ENCODE measurements around the gene TBC1D22A. TPM values are rescaled to one million over a fixed set of nuclear protein-coding genes. Genes with fewer than 3 reads are reported as not detected.

Gene TBC1D22A
- total RNA-seq, 2 donors from 2014 or later, result 11.5 to 15.4 TPM

DNA sequence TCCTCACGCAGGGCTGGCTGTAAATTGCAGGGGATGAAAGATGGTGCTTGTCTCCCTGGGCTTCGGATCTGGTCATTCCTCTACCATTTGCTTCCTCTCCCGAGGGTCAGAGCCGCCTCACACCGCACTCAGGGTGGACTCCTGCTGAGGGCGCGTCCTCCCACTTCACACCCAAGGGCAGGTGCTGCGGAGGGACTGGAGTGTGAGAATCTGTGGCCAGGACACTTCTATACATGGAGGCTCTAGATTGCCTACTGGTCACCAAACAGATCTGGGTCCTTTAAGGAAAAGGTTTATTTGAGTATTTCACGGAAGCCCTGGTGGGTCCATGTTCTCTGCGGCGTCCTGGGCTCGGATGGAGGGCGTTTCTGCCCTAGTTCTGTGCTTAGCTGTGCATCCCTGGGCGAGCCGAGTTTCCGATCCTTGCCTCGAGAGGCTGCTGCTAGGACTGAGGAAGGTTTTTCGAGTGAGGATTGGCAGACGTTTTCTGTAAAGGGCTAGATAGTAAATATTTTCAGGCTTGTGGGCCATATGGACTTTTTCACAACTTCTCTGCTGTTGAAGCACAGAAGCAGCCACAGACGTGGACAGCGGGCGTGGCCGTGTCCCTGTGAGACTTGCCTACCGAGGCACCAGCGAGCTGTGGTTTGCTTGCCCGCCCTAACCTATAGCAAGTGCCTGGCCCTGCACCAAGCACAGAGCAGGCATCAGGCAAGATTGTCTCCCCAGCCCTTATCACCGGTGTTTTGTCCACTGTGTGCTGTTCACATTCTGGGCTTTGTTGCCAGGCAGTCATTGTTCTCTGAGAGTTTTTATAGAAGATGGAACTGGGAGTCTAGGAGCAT is 279.0 kb downstream of the TBC1D22A start:
- Histone ChIP-seq H3K4me1 (no peaks in the 10 kb centered on the region), H3K27me3 (no peaks in the 10 kb centered on the region), H3K27ac (no peak overlapping the region), H3K4me3 (no peak overlapping the region), H3K9me3 (no peaks in the 10 kb centered on the region), H3K36me3 (peaks cover 6% of the 10 kb centered on the region)
- no peak for DNase-seq (ENCODE audit: low spot score)
- TF ChIP-seq, protein P1, sequence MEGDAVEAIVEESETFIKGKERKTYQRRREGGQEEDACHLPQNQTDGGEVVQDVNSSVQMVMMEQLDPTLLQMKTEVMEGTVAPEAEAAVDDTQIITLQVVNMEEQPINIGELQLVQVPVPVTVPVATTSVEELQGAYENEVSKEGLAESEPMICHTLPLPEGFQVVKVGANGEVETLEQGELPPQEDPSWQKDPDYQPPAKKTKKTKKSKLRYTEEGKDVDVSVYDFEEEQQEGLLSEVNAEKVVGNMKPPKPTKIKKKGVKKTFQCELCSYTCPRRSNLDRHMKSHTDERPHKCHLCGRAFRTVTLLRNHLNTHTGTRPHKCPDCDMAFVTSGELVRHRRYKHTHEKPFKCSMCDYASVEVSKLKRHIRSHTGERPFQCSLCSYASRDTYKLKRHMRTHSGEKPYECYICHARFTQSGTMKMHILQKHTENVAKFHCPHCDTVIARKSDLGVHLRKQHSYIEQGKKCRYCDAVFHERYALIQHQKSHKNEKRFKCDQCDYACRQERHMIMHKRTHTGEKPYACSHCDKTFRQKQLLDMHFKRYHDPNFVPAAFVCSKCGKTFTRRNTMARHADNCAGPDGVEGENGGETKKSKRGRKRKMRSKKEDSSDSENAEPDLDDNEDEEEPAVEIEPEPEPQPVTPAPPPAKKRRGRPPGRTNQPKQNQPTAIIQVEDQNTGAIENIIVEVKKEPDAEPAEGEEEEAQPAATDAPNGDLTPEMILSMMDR (IDR thresholded peaks at IDR 0.05), result no peak

DNA sequence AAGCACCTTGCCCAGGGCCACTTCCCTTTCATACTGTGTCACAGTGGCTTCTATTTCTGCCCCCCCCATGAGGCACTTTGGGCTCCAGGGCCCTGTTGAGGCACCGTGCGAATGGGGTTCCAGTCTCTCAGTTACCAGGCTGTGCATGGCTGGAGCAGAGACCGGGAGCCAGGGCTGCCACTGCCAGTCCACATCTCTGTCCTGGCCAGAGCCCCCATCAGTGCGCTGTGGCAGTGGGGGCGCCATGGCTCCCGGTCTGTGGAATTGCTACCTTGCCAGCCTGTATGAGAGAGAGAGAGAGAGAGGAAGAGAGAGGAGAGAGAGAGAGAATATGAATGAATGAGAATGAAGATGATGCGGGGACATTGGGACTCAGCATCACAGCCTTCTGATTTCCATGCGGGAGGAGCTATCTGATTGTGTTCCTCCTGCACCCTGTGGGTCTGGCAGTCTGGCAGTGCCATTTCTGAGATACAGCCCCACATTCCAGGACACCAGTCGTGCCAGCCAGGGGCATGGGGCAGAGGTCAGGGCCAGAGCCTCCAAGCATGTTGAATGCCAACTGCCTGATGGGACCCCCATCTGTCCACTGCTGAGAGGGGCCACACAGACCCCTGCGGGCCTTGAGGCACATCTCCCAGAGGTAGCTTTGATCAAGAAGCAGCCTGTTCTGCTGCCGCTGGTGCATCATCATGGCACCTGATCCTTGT is 279.8 kb downstream of the TBC1D22A start:
- TF ChIP-seq, protein P1 (IDR thresholded peaks at IDR 0.05), result no peak
- DNase-seq (ENCODE audit: low spot score), result no peak
- no peak overlapping the region for H3K4me3 ChIP-seq
- H3K4me1 ChIP-seq, result no peaks in the 10 kb centered on the region
- no peaks in the 10 kb centered on the region for H3K27me3 ChIP-seq
- peaks cover 6% of the 10 kb centered on the region for H3K36me3 ChIP-seq
- no peak overlapping the region for H3K27ac ChIP-seq
- no peaks in the 10 kb centered on the region for H3K9me3 ChIP-seq

DNA sequence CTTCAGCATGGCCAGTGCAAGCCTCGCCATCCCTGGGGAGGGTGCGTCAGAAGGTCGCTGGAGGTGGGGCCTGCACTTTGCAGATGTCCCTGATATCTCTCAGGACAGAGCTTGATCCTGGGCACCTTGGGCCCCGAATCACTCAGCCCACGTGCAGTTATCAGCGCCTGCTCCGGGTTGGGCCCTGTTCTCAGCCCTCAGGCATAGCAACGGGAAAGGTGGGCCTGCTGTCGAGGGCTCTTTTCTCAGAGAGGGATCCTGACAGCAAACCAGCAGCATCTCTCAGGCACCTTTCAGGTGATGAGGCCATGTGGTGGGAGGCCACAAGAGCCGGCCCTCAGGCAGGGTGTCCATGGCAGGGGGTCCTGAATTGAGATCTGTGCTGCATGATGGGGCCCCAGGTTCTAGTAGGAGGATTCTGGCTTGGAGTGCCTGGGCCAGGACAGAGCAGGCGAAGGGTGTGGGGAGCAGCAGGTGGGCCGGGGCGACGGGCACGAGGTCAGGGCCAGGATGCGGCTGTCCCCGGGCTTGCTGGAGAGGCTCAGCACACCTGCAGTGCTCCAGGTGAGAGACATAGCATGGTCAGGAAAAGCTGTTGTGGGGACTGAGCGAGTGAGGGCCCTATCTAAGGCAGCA is 280.5 kb downstream of the TBC1D22A start:
- no peak for DNase-seq (ENCODE audit: low spot score)
- H3K4me1 ChIP-seq, result no peaks in the 10 kb centered on the region
- H3K9me3 ChIP-seq, result no peaks in the 10 kb centered on the region
- TF ChIP-seq, protein P1 (IDR thresholded peaks at IDR 0.05), result no peak
- H3K27ac ChIP-seq, result no peak overlapping the region
- peaks cover 2% of the 10 kb centered on the region for H3K36me3 ChIP-seq
- H3K27me3 ChIP-seq, result no peaks in the 10 kb centered on the region
- no peak overlapping the region for H3K4me3 ChIP-seq

DNA sequence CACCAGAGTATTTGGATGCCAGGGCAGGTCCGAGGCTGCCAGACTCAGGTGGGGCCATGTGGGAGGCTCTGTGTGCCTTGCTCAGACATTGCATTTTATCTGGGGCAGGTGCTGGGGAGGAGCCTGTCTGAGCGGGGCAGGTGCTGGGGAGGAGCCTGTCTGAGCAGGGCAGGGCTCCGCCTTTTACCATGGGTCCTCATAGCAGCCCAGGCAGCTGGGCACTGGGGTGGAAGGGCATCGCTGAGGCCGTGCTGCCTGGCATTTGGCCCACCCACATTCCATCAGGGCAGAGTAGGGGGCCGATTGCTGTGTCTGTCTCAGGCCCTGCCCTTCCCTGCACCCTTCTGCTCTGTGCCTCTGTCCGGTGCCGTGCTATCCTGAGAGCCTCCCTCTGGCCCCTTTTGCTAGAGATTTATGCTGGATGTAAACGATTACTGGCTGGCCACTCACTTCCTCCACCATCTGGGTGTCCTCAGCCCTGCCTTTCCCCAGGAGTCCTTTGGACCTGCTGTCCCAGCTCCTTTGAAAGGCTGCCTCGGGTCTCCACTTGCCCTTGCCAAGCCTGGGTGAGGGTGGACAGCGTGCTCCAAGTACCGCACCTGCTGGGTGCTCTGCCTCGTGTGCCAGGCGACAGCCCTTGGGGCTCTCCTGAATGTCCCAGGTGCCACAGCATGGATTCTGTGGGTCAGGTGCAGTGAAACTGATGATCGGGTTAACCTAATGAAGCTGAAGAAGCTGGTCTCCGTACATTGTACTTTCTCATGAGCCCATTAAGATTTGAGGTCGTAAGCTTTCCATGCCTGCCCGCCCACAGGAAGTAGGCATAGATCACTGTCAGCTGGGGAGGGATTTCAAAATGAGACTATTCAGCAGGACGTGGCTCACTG is 281.6 kb downstream of the TBC1D22A start:
- H3K27me3 ChIP-seq, result no peaks in the 10 kb centered on the region
- H3K36me3 ChIP-seq, result no peaks in the 10 kb centered on the region
- no peaks in the 10 kb centered on the region for H3K4me1 ChIP-seq
- DNase-seq (ENCODE audit: low spot score), result no peak
- H3K4me3 ChIP-seq, result no peak overlapping the region
- TF ChIP-seq, protein P1 (IDR thresholded peaks at IDR 0.05), result no peak
- H3K27ac ChIP-seq, result no peak overlapping the region
- H3K9me3 ChIP-seq, result no peaks in the 10 kb centered on the region

Measured in right atrium auricular region (tissue), 2 donors.